GM19455 (cell line): ENCODE results near the gene AHNAK.

Source experiments
- ATAC-seq: cut with Tn5 transposase; IDR thresholded peaks from one replicate; pipeline ENCODE4 v1.9.1; 2021; ENCODE audit not compliant: unreplicated experiment

AHNAK gene

GRCh38 chr11:62439785-62440602 lies 106.6 kb downstream of the AHNAK start:
- no peak for ATAC-seq

- no peak for ATAC-seq
Observed at GRCh38 chr11:62438641-62439040, 108.0 kb downstream of the AHNAK start.

GRCh38 chr11:62437616-62438015 lies 109.0 kb downstream of the AHNAK start:
- no peak for ATAC-seq

GRCh38 chr11:62435846-62436660 lies 110.6 kb downstream of the AHNAK start:
- ATAC-seq: no peak

- ATAC-seq: no peak
Observed at GRCh38 chr11:62433904-62434276, 112.7 kb downstream of the AHNAK start.

GRCh38 chr11:62433141-62433903 lies 113.3 kb downstream of the AHNAK start:
- ATAC-seq: no peak

GRCh38 chr11:62432695-62433094 lies 113.9 kb downstream of the AHNAK start:
- no peak for ATAC-seq

- no peak for ATAC-seq
Observed at GRCh38 chr11:62431171-62431901, 115.3 kb downstream of the AHNAK start.

- ATAC-seq: no peak
Observed at GRCh38 chr11:62430425-62430824, 116.2 kb downstream of the AHNAK start.

- ATAC-seq: no peak
Observed at GRCh38 chr11:62428871-62429560, 117.6 kb downstream of the AHNAK start.

GRCh38 chr11:62427630-62428233 lies 118.9 kb downstream of the AHNAK start:
- no peak for ATAC-seq

- no peak for ATAC-seq
Observed at GRCh38 chr11:62423012-62423411, 123.6 kb downstream of the AHNAK start.

- ATAC-seq: no peak
Observed at GRCh38 chr11:62421996-62422395, 124.6 kb downstream of the AHNAK start.

- no peak for ATAC-seq
Observed at GRCh38 chr11:62420882-62421281, 125.7 kb downstream of the AHNAK start.

GRCh38 chr11:62419943-62420342 lies 126.7 kb downstream of the AHNAK start:
- ATAC-seq: no peak

GRCh38 chr11:62419314-62419929 lies 127.2 kb downstream of the AHNAK start:
- ATAC-seq: no peak

- ATAC-seq: no peak
Observed at GRCh38 chr11:62418733-62419132, 127.9 kb downstream of the AHNAK start, which contains the start of gene SCGB1A1. SCGB1A1 (plus strand) TSS chr11:62419033; CDS start chr11:62419096, 63 bp downstream.

GRCh38 chr11:62418136-62418535 lies 128.5 kb downstream of the AHNAK start:
- ATAC-seq: no peak

- no peak for ATAC-seq
Observed at GRCh38 chr11:62416596-62416995, 130.0 kb downstream of the AHNAK start.
